A549 treated with Hydrocortisone at 1 μM for 4 hours (cell line): Measurements from ENCODE around the gene CIAO2A. TPM values are rescaled to one million over a fixed set of nuclear protein-coding genes. Genes with fewer than 3 reads are reported as not detected.

Experiments used
- total RNA-seq: library from RNA; stranded (reverse); fragments of 200-300 nt; extraction: Qiagen RNA extraction; gene quantifications from 5 replicates; pipeline ENCODE4 v1.2.3, GENCODE V29; 2022

Gene CIAO2A, protein sequence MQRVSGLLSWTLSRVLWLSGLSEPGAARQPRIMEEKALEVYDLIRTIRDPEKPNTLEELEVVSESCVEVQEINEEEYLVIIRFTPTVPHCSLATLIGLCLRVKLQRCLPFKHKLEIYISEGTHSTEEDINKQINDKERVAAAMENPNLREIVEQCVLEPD
- total RNA-seq = 106 to 154 TPM (median 121 TPM) in 5 replicates

DNA sequence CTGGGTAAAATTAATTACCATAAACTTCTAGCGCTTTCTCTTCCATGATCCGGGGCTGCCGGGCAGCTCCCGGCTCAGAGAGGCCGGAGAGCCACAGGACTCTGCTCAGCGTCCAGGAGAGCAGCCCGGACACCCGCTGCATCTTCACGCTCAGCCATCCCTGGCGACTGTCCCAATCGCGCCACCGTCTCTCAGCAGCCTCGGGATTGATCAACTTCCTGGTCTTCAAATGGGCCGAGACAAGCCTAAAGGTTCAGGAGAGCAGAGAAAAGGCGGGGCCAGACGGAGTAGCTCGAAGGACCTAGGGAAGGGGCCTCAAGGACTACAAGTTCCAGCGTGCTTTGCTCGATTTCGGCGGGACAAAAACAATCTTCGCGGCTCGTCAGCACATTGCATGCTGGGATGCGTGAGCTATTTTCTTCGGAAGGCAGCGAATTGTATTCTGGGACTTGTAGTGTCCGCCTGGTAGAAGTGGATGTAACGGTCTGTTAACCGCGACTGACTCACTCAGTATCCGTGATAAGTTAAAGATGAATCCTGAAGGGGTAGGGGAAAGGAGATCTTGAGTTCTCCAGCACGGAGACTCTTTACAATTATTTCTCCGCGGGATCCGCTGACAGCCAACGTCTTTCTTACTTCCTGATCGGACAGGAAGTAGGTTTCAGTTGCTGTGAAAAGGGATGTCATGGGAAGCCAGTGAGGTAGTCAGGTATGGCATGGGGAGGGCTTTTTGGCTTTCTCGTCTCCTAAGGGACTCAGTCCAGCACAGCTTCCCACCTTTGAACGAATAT is at the start of gene CIAO2A:
TSS of gene CIAO2A (minus strand) at position 212 of the 791 bp plus-strand sequence. CDS start at position 142, 70 bp downstream.

DNA sequence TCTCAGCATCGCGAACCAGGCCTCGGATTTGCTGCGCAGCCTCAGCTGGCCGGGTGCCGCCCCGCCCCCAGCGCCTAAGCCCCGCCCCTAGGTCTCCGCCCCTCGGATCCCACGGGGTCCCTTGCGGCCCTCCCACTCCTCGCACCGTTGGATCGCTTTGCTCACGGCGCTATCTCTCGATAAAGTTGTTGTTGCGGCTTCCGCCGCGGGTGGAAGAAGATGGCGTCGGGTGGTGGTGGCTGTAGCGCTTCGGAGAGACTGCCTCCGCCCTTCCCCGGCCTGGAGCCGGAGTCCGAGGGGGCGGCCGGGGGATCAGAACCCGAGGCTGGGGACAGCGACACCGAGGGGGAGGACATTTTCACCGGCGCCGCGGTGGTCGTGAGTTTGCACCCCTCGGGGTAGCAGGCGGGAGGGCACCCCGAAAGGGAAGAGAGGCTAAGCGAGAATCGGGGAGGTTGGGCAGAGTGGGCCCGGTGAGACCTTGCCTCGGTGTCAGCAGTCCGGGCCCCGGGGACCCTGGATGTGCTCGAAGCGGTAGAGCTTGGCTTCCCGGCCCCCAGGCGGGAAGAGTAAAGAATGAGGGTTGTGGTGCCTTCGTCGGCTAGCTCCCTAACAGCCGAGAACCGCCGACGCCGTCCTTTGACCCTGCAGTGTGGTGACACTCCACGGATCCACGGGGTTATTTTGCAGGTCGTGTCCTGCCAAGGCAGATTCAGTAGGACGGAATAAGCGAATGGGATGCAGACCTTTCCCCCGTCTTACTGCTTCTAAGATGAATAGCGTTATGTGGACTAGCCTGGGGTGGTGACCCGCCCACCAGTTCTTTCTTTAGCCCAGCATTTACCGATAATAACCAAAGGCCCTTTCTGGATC is 2.4 kb upstream of the CIAO2A start, which contains the start of gene SNX1:
TSS of gene SNX1 (plus strand) at position 188 of the 873 bp plus-strand sequence. CDS start at position 220, 32 bp downstream.

DNA sequence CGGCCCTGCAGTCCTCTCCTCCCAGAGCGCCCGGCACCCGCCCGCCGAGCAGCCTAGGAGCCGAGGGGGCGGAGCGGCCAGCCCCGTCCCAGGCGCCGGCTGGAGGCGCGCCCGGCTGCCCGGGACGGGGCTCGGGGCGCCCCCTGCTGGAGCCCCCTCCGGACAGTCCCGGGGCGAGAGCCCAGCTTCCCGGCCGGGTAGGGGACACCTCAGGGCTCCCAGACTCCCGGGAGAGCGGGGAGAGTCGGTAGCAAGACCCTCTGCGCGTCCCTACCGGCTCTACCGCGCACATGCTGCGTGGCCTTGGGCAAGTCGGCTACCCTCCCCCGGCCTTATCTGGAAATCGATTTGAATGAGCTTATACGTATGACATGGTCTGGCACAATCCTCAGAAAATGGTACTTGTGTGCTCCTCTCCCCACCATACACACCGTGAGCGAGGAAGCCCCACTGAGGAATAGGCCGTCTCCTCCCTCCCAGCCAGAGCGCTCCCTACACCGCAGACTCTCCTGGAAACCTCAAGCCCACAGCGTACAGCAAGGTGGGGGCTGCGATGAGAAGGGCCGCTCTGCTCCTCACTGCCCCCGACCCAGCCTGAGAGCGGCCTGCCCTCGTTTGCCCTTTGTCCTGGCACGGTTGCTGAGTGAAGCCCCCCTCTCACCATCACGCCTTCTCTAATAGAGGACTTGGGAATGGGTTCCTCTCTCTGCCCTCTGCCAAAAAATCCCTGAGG is 47.1 kb downstream of the CIAO2A start, which contains the start of gene DAPK2:
TSS of gene DAPK2 (minus strand) at position 65 of the 733 bp plus-strand sequence. CDS start 6,224 bp downstream, outside the sequence.

Other genes starting within 250 kb of the CIAO2A start
- 3.7 to 4.7 TPM (median 4.1 TPM) in 5 replicates for gene DAPK2, start 47.4 kb downstream of the CIAO2A start, total RNA-seq
- gene SNX1, start 2.1 kb upstream of the CIAO2A start, total RNA-seq = 72.2 to 80.6 TPM (median 78.7 TPM) in 5 replicates
- 0.75 to 1.3 TPM (median 1.3 TPM) in 5 replicates for gene SNX22, start 57.9 kb upstream of the CIAO2A start, total RNA-seq
- 764 to 821 TPM (median 788 TPM) in 5 replicates for gene PPIB, start 69.2 kb upstream of the CIAO2A start, total RNA-seq